OCI-LY3 (cell line): ENCODE results near the gene PRMT7.

Source experiments
- EZH2phosphoT487 ChIP-seq: fragments of 200-600 bp; shearing (Covaris generic); IDR thresholded peaks from 2 replicates; pipeline ENCODE4 v1.6.1; 2018; ENCODE audit warnings: antibody characterized with exemption, mixed run types, low read depth
- TF ChIP-seq, protein P1 (sequence below): fragments of 200-600, 300-600 bp; sonication (generic); IDR thresholded peaks from 2 replicates; pipeline ENCODE4 v1.5.1; 2014; ENCODE audit warnings: antibody characterized with exemption, low read length, low read depth

DNA sequence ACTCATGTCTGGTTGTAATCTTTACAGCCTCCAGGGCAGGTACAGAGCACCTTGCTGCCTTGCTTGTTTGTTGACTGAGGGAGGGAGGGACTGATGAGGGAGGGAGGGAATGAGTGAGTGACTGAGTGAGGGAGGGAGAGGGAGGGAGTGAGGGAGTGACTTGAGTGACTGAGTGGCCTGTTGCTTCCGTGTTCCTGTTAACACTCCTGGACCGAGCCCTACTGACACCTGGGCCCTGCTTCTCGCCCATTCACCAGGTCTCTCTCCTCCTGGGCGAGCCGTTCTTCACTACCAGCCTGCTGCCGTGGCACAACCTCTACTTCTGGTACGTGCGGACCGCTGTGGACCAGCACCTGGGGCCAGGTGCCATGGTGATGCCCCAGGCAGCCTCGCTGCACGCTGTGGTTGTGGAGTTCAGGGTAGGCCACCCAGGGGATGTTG, 41.2 kb downstream of the PRMT7 start:
- TF ChIP-seq, protein P1, sequence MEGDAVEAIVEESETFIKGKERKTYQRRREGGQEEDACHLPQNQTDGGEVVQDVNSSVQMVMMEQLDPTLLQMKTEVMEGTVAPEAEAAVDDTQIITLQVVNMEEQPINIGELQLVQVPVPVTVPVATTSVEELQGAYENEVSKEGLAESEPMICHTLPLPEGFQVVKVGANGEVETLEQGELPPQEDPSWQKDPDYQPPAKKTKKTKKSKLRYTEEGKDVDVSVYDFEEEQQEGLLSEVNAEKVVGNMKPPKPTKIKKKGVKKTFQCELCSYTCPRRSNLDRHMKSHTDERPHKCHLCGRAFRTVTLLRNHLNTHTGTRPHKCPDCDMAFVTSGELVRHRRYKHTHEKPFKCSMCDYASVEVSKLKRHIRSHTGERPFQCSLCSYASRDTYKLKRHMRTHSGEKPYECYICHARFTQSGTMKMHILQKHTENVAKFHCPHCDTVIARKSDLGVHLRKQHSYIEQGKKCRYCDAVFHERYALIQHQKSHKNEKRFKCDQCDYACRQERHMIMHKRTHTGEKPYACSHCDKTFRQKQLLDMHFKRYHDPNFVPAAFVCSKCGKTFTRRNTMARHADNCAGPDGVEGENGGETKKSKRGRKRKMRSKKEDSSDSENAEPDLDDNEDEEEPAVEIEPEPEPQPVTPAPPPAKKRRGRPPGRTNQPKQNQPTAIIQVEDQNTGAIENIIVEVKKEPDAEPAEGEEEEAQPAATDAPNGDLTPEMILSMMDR = no peak
- no peak for TF ChIP-seq EZH2phosphoT487
